GM19468 (cell line): ENCODE results near the gene CCDC122.

ENCODE experiments used
- ATAC-seq: cut with Tn5 transposase; IDR thresholded peaks from one replicate; pipeline ENCODE4 v1.9.1; 2021; ENCODE audit warnings: mild to moderate bottlenecking, moderate library complexity, moderate number of reproducible peaks; ENCODE audit not compliant: unreplicated experiment; ENCODE audit errors: extremely low read depth

The CCDC122 gene

GRCh38 chr13:43805681-43806128 is 73.8 kb downstream of the CCDC122 start:
- ATAC-seq, result no peak

DNA sequence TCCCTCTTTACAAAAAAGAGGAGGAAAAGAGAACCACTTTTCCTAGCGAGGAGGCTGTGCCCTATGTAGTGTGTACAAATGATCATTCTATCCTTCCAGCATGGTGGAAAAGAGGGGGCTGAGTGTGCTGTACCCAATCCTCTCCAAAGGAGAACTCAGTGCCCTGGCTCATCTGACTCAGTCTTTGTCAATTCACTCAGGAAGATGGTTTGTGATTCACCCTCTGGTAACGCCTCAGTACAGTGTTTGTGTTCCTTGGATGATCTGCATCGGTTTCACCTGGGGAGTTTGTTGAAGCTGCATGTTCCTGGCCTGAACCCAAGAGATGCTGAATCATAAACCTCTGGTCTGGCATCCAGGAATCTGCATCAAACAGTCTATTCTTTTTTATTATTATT is 74.5 kb downstream of the CCDC122 start:
- ATAC-seq, result no peak

DNA sequence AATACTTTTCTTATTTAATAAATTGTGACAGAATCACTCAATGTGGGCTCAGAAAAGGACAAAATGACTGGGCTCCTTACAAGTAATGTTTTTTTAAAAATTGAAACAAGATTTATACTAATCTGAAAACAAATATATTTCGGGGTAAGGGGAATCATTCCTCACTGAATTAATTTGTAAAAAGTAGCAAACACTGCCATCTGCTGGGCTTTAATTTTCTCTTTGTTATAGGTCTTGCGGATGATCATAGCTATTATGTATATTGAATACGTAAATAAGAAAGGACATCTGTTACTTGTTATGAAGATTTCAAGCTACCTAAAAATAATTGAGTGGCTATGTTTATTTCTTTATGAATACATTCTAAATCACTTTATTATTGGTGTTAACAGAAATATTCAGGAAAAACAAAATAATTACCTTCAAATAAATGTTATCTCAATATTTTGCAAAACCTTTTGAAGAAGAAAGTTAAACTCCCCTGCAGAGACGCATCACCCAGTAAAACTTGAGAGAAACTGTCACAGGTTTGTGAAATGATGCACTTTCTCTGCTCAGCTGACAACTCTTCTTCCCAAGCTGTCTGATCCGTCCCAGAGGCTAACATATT is 75.0 kb downstream of the CCDC122 start:
- ATAC-seq, result no peak

DNA sequence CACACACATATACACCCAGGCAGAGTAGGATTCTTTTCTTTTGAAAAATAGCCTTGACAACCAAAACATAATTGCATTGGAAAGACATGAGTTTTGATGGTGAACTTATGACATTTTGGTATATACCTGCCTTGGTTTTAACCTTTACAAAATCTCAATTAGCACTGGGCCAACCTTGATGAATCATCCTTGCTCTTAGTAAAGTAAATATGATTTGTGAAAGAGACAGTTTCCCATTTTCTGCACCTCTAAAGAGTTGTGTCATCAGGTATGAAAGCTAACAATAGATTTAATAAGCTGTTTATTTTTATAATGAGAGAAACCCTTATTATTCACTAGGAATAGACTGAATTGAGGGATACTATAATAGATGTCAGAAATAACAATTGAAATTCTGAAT is 77.0 kb downstream of the CCDC122 start:
- ATAC-seq, result no peak

DNA sequence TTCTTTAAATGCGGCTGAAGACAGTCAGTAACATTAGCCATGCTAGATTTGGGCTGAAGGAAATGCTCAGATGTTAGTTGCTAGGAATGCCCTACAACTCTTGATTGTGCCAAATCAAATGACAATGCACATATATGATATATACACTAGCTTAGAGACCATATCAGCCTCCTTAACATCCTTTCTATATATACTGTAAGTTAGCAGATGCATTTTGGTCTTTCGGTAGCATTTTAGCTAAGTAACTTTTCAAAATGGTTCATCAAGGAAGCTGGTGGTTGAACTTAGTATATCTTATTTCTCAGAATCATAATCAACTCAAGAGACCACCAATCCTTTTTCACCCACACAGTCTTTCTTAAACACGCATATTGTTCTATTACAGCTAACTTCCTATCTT is 78.7 kb downstream of the CCDC122 start:
- ATAC-seq, result no peak

GRCh38 chr13:43799191-43799590 is 80.3 kb downstream of the CCDC122 start:
- ATAC-seq, result no peak

GRCh38 chr13:43797869-43798268 is 81.7 kb downstream of the CCDC122 start:
- no peak for ATAC-seq

DNA sequence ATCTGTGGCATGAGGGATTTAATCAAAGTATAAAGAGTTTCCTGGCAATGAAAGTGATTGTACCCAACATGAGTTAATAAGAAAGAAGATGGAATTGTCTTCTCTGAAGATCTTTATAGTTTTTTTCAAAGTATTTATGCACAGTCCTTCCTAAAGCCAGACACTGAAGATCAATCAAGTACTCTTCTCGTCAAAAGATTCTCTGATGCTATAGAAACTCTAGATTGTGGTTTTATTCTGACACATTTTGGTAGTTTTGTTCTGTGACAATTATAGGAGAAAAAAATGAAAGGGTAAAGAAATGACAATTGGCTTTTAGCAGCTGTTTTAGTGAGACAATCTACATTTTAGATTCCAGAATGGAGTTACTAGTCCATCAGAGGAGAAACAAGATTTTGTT is 82.4 kb downstream of the CCDC122 start:
- no peak for ATAC-seq

DNA sequence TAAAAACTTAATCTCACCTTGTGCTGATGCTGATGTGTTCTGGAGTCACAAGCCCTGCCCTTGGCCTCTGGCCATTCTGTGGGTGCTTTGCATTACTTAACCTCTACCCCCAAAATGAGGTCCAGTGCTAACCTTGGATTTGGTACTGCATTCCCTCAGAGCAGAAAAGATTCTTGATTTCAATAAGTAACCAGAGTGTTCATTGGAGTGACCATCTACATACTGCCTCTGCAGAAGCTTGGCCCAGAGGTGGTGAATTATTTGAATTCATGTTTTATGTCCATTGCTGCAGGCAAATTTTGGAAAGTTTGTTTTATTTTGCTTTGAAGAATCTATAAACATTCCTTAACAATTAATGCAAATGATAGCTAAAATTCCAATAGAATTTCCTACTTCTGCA is 85.1 kb downstream of the CCDC122 start:
- no peak for ATAC-seq

DNA sequence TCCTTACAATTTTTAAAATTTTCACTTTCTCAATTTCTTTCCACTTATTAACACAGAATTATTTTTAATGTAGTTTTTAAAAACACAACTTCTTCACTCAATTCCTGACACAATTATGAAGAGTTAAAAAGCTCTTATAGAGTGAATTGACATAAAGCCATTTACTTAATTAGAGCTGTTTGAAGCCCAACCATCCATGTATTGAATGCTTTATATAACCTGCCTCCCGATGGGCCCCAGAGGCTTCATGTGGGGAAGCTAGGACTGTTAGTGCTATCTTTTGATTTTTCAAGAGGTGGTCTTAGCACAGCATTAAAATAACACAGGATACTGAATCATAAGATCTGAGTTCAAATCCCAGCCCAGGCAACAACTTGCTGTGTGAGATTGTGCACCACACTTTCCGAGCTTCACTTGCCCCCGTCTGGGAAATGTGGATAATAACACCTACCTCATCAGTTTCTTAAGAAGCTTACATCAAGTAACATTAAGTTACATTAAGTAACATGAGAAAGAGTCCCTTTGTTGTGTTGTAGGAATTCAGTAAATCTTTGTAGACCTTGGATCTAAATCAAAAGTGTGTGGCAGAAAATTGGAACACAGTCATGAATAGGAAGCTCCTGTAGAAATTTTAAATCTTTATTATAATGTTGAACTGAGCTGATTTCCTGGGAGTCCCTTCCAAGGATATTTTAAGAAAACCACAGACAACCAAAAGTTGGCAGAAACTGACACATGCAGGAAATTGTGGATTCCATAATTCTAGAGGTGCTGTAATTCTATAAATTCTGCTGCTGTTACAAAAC is 87.3 kb downstream of the CCDC122 start:
- ATAC-seq, result no peak

DNA sequence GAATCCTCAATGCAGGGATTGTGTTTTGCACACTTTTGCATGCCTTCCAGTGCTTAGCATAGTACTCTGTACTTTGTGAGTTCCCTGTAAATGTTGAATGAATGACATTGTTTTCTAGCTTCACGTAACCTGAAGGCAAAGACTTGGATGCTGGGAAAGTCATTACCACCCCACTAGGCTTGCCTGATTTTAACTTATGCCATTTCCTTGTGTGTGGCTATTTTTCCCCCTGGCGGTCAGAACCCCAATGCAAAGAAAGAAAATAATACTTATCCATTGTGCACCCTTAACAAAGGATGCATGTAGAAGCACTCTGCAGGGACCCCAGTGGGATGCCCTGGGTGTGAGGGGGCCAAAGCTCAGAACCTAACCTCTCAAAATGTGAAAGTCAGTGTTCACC is 91.5 kb downstream of the CCDC122 start:
- no peak for ATAC-seq

- ATAC-seq, result no peak
Measured at GRCh38 chr13:43787518-43787891, 92.0 kb downstream of the CCDC122 start.

DNA sequence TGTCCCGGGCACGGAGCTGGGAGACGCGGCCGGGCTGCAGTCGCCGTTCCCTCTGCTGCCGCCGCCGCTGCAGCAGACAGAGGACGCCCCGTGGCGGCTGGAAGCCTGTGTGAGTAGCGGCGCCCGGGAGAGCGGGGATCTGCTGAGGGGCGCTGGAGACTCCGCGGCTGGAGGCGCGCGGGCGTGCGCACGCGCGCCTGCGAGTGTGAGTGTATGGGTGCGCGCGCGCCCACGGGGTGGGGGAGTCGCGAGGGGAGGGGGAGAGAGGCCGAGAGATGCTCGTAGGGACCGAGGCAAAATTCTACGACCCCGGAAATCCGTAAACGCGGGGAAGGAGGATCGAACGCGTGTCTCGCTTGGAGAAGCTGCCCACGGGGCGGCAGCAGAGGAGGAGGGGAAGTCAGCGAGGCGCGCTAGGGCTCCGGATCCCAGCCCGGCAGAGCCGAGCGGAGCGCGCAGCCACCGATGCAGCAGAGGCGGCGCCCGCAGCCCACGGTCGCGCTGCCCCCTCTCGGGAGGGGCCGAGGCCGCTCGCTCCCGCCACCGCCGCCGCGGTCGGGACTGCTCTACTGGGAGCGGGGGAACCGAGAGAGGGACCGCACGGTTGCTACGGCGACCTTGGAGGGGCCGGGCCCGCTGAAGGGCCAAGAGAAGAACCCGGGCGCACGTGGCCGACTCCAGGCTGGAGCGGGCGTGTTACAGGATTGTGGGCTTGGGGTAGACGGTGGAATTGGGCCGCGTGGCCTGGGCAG is 92.6 kb downstream of the CCDC122 start, which contains the start of gene ENOX1:
ENOX1 (minus strand) TSS at position 207 of the 752 bp plus-strand sequence.
- ATAC-seq, result no peak

GRCh38 chr13:43786472-43786765 is 93.1 kb downstream of the CCDC122 start:
- ATAC-seq, result no peak
